GM23338 (cell line): ENCODE data around the gene ONECUT3. TPM values are rescaled to one million over a fixed set of nuclear protein-coding genes. Genes with fewer than 3 reads are reported as not detected.

ENCODE experiments used
- ATAC-seq: fragments of 200-7000 bp; cut with Tn5 transposase; 3 replicates; pipeline ENCODE4 v1.9.1; 2020
- DNase-seq: peaks from one replicate; pipeline ENCODE4 v3.0.0-alpha.2; 2015; ENCODE audit warnings: low spot score
- H2AFZ ChIP-seq: fragments of 200-600 bp; sonication (generic); 2 replicates; pipeline ENCODE4 v1.8.0; 2016; ENCODE audit warnings: antibody characterized with exemption, mild to moderate bottlenecking, moderate library complexity
- H3F3A ChIP-seq: fragments of 200-600 bp; sonication (generic); replicated peaks from 2 replicates; pipeline ENCODE4 v1.8.0; 2017; ENCODE audit warnings: antibody characterized with exemption, mixed run types, low read depth
- H3K27ac ChIP-seq: fragments of 200-600 bp; sonication (generic); 2 replicates; pipeline ENCODE4 v1.6.1; 2016; ENCODE audit warnings: low read depth
- H3K27me3 ChIP-seq: fragments of 200-600 bp; sonication (generic); 2 replicates; pipeline ENCODE4 v1.8.0; 2016; ENCODE audit warnings: mild to moderate bottlenecking, mixed run types, moderate library complexity; ENCODE audit not compliant: insufficient read depth
- H3K36me3 ChIP-seq: fragments of 200-600 bp; sonication (generic); 2 replicates; pipeline ENCODE4 v1.8.0; 2016; ENCODE audit warnings: mild to moderate bottlenecking; ENCODE audit not compliant: insufficient read depth
- H3K4me1 ChIP-seq: fragments of 200-600 bp; sonication (generic); 2 replicates; pipeline ENCODE4 v1.8.0; 2016; ENCODE audit warnings: mild to moderate bottlenecking, moderate library complexity; ENCODE audit not compliant: insufficient read depth
- H3K4me2 ChIP-seq: fragments of 200-600 bp; sonication (generic); 2 replicates; pipeline ENCODE4 v1.7.1; 2017; ENCODE audit warnings: mixed run types
- H3K4me3 ChIP-seq: fragments of 200-600 bp; sonication (generic); 2 replicates; pipeline ENCODE4 v1.6.1; 2016; ENCODE audit warnings: mixed run types
- H3K79me2 ChIP-seq: fragments of 200-600 bp; sonication (generic); replicated peaks from 2 replicates; pipeline ENCODE4 v1.8.0; 2017; ENCODE audit warnings: mild to moderate bottlenecking; ENCODE audit not compliant: insufficient read depth
- H3K9me2 ChIP-seq: fragments of 200-600 bp; sonication (generic); 2 replicates; pipeline ENCODE4 v1.8.0; 2017; ENCODE audit not compliant: insufficient read depth
- H4K20me1 ChIP-seq: fragments of 200-600 bp; sonication (generic); replicated peaks from 2 replicates; pipeline ENCODE4 v1.8.0; 2017; ENCODE audit warnings: mild to moderate bottlenecking; ENCODE audit not compliant: insufficient read depth
- H3K27ac Mint-ChIP-seq: 2 replicates; pipeline ENCODE4 v1.8.0; 2020; ENCODE audit warnings: inconsistent platforms, mild to moderate bottlenecking, moderate library complexity, mixed read lengths
- H3K27me3 Mint-ChIP-seq: 3 replicates; pipeline ENCODE4 v1.8.0; 2022; ENCODE audit warnings: low read depth, mild to moderate bottlenecking, moderate library complexity, mixed read lengths, inconsistent platforms; ENCODE audit not compliant: insufficient read depth, poor library complexity
- H3K36me3 Mint-ChIP-seq: 3 replicates; pipeline ENCODE4 v1.8.0; 2021; ENCODE audit warnings: low read depth, mild to moderate bottlenecking, inconsistent platforms, moderate library complexity, mixed read lengths
- H3K4me1 Mint-ChIP-seq: 3 replicates; pipeline ENCODE4 v1.8.0; 2020; ENCODE audit warnings: mild to moderate bottlenecking, inconsistent platforms, mixed read lengths
- H3K4me3 Mint-ChIP-seq: 3 replicates; pipeline ENCODE4 v1.8.0; 2021; ENCODE audit warnings: moderate library complexity, mild to moderate bottlenecking, inconsistent platforms, mixed read lengths
- H3K9me3 Mint-ChIP-seq: 3 replicates; pipeline ENCODE4 v1.8.0; 2020; ENCODE audit warnings: moderate library complexity, mild to moderate bottlenecking, inconsistent platforms, mixed read lengths
- CREB1 ChIP-seq: fragments of 250-450 bp; sonication (Bioruptor Pico); IDR thresholded peaks from 2 replicates; pipeline ENCODE4 v1.5.0; 2020; ENCODE audit warnings: low read depth, mild to moderate bottlenecking, moderate library complexity
- CTCF ChIP-seq, 2 experiments: fragments of 200-600 bp in 1 of 2; sonication (generic) in 1 of 2; conservative IDR thresholded peaks; 2 replicates each; pipeline versions ENCODE4 v1.5.1 to v1.6.1; 2016 to 2017; ENCODE audit warnings: antibody characterized with exemption in 2 of 2, low read depth in 2 of 2, mild to moderate bottlenecking in 2 of 2, moderate library complexity in 1 of 2
- ETS1 ChIP-seq: IDR thresholded peaks from 2 replicates; pipeline ENCODE4 v1.6.1; 2016; ENCODE audit warnings: antibody characterized with exemption
- EZH2 ChIP-seq: fragments of 200-600 bp; sonication (generic); IDR thresholded peaks from one replicate; pipeline ENCODE4 v1.8.0; 2017; ENCODE audit warnings: antibody characterized with exemption, mild to moderate bottlenecking, low read depth; ENCODE audit not compliant: unreplicated experiment
- JUNB ChIP-seq: IDR thresholded peaks from one replicate; pipeline ENCODE4 v1.6.1; 2016; ENCODE audit warnings: antibody characterized with exemption; ENCODE audit not compliant: unreplicated experiment
- NANOG ChIP-seq: IDR thresholded peaks from 2 replicates; pipeline ENCODE4 v1.6.1; 2016; ENCODE audit warnings: antibody characterized with exemption, borderline replicate concordance
- POLR2AphosphoS5 ChIP-seq: IDR thresholded peaks from 2 replicates; pipeline ENCODE4 v1.6.1; 2016; ENCODE audit warnings: antibody characterized with exemption, low read depth
- REST ChIP-seq: IDR thresholded peaks from one replicate; pipeline ENCODE4 v1.6.1; 2018; ENCODE audit warnings: antibody characterized with exemption; ENCODE audit not compliant: unreplicated experiment
- ZNF114 ChIP-seq: fragments of 250-450 bp; sonication (Bioruptor Pico); IDR thresholded peaks from 2 replicates; pipeline ENCODE4 v1.5.0; 2020; ENCODE audit warnings: mild to moderate bottlenecking, moderate library complexity
- ZNF331 ChIP-seq: fragments of 250-450 bp; sonication (Bioruptor Pico); IDR thresholded peaks from 2 replicates; pipeline ENCODE4 v1.5.0; 2020; ENCODE audit warnings: low read depth, mild to moderate bottlenecking, moderate library complexity
- ZNF462 ChIP-seq: fragments of 250-450 bp; sonication (Bioruptor Pico); IDR thresholded peaks from 2 replicates; pipeline ENCODE4 v1.5.0; 2020; ENCODE audit warnings: mild to moderate bottlenecking, moderate library complexity
- polyA plus RNA-seq: library from polyadenylated mRNA; unstranded; fragments of >200 nt; fragmentation: Nextera tagmentation; extraction: Ambion mirVana; gene quantifications from 2 replicates; pipeline ENCODE4 v1.2.1, GENCODE V29; 2016
- total RNA-seq: library from RNA; depleted of rRNA; stranded (reverse); fragments of >200 nt; shearing (Covaris generic); gene quantifications from 2 replicates; pipeline ENCODE4 v1.2.3, GENCODE V29; 2014

ONECUT3 gene
- total and polyA plus RNA-seq, 2 experiments from 2014 or later: not detected

GRCh38 chr19:1734321-1734966 lies 18.9 kb upstream of the ONECUT3 start:
- ATAC-seq: peak; percentile 63
- Mint-ChIP-seq H3K36me3 (no peaks in the 10 kb centered on the region), H3K4me3 (no peak overlapping the region; the same call in 2 of the 3 replicates), H3K9me3 (peaks cover 2% of the 10 kb centered on the region; the same call in 1 of the 3 replicates), H3K27ac (no peak overlapping the region), H3K27me3 (peaks cover 17% of the 10 kb centered on the region), H3K4me1 (no peaks in the 10 kb centered on the region)
- TF ChIP-seq ETS1 (no peak), NANOG (no peak), JUNB (no peak), CTCF (conservative IDR thresholded peaks at IDR 0.05; ENCODE audit: low read depth in 2 of 2) (no peak), ZNF114 (CRISPR knock-in tag) (no peak), REST (no peak), ZNF462 (no peak), EZH2 (no peak), POLR2AphosphoS5 (no peak), ZNF331 (no peak), CREB1 (no peak)
- Histone ChIP-seq H3K9me2 (no peaks in the 10 kb centered on the region), H3K4me2 (no peak overlapping the region), H3K36me3 (no peaks in the 10 kb centered on the region), H2AFZ (peak overlapping the region; percentile 47; the same call in 1 of the 2 replicates), H3F3A (no peaks in the 10 kb centered on the region), H3K79me2 (no peaks in the 10 kb centered on the region), H3K4me3 (no peak overlapping the region), H4K20me1 (no peaks in the 10 kb centered on the region), H3K27me3 (peaks cover 16% of the 10 kb centered on the region; the same call in 1 of the 2 replicates), H3K4me1 (no peaks in the 10 kb centered on the region), H3K27ac (no peak overlapping the region)
- no peak for DNase-seq
